NCI-H1048 (cell line): ENCODE data around the gene ACSF3.

Experiments used
- DNase-seq: peaks from one replicate; lab custom pipeline; 2025; lab: John Stamatoyannopoulos, UW

Gene ACSF3

DNA sequence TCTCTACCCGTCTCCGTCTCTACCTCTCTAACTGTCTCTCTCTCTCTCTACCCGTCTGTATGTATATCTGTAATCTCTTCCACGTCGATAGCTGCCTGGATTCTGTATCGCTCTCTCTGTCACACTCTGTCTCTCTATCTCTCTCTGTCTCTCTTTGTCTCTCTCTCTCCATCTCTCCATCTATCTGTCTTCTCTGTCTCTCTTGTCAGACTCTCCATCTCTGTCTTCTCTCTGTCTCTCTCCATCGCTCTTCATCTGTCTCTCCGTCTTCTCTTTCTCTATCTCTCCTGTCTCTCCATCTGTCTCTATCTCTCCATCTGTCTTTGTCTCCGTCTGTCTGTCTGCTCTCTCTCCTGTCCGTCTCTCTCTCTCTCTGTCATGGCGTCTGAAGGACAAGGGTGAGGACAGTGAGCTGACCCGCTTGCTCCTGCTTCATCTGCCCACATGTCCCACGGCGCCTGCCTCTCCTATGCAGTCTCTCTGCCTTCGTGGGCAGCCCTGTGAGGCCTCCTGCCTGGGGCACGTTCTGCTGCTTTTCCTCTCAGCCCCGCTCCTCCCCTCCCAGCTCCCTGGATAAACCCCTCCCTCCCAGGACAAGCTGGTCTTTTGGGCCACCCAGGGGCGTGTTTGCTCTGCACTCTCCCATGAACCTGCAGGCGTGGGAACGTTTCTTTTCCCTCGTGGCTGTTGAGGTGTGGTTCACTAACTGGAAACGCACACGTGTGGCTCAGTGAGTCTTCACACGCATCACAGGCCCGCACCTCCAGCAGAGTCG lies 18.9 kb downstream of the ACSF3 start:
- DNase-seq: no peak

DNA sequence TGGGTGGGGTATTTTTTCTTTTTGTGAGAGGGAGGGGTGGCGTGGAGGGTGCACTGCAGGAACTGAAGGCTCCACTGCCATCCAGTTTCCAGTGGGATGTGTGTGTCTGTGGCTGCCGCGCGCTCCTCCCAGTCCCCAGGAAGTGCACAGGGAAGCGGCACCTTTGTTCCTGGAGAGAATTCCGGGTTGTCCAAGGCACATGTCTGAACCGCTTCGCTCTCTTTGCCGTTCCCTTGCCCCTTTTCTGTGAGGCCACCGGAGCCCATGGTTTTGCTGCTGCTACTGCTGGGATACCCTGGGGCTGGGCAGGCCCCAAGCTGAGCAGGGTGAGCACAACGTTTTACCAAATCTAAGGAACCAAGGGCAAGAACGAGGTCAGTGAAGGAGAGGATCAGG lies 19.5 kb downstream of the ACSF3 start:
- no peak for DNase-seq

DNA sequence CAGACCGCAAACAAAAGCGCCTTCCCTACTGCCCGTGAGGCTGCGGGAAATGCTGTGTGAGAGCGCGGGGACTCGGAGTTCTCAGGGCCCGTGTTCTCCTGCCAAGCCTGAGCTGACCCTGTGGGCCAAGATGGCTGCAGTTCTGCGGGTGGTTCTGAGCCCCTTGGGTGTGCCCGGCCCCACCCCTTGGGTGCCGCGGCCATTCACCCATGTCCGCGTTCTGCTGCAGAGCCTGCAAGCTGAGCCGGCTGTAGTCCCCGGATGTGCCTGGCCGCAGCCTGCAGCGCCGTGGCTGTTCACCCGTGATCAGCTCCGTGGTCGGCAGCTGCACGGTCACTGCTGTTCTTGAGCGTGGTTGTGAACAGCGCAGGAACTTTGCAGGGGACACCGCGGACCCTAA lies 20.0 kb downstream of the ACSF3 start:
- DNase-seq: no peak

DNA sequence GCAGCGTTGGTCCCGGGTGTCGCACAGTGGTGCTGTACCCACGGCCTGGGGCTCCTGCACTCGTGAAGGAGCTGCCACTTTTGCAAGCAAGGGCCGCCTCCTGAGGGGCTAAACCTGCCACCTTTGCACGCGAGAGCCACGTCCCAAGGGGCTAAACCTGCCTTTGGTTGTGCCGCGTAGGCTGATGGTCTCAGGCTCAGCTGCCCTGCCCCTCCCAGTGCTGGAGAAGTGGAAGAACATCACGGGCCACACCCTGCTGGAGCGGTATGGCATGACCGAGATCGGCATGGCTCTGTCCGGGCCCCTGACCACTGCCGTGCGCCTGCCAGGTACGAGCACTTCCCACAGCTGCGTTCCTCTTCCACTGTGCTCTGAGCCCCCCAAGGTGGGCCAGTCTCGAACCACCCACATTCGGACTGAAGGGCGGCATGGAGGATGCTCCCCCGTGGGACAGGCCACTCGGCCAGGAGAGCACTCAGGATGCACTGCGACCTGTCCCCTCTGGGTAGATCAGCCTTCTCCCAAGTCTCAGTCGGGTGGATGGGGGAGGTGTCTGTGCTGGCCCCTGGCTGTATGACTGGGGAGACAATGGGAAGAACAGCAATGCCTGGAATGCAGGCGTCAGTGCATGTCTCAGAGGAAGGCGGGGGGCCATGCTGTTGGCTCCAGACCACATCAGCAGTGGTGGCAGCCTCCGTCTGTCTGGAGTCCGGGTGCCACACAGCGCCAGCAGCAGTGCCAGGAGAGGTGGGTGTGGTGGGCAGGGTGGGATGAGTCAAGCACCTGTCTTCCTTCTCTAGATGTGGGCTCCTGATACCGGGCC lies 20.7 kb downstream of the ACSF3 start:
- DNase-seq: no peak

DNA sequence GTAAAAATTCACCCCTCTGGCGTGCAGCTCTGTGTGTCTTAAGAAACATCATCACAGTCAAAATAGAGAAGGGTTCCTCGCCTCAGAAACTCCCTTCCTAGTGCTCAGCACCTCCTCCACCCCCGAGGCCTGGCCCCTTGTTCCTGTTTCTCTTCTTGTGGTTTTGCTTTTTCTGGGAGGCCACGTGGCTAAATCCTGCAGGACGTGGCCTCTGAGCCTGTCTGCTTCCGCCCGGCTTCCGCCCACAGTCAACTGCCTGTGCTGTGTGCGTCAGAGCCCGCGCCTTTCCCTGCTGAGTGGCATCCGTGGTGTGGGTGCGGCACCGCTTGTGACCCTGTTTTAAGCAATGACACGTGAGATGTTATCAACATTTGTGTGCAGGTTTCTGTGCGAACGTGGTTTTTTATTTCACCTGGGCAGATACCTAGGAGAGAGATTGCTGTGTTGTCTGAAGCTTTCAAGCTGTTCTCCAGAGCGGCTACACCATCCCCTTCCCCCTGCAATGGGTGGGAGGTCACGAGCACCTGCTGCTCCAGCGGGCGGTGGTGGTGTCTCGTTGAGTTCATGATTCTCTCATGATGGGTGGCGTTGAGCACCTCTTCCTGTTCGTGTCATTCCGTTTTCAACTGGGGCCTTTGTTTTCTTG lies 21.7 kb downstream of the ACSF3 start:
- DNase-seq: no peak

DNA sequence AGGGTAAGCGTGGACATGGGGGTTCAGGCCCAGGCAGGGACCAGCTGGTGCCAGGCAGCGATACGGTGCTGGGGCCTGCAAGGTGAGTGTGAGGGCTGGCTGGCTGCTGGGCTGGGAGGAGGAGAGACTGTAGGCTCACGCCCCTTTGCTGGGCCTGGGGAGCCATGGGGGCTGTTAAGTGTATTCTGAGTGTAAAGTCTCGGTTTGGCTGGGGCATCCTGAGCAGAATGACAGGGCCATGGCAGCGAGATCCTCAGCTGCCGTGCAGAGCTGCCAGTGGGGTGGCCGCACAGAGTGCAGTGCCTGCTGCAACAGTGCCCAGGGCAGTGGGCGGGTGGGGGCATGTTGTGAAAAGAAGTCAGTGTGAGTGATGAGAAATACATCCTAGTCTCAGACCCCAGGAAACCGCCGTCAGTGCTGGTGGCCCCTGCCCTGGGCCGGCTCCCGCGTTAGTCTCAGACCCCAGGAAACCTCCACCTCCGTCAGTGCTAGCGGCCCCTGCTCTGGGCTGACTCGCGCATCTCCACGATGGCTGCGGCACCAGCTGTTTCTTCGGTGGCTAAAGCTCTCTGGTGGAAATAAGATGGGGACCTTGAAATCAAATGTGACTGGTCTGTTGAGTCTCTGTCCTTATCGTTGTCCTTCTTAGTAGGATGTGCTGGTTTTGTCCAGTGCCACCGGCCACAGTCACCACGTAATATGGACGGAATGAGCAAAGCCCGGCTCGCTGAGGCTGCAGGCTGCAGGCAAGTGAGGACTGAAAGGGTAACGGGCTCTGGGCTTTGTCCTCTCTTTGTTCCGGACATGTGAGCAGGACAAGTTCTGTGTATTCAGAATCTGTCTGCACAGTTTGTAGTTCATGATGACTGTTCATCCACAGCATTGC lies 22.9 kb downstream of the ACSF3 start:
- no peak for DNase-seq

DNA sequence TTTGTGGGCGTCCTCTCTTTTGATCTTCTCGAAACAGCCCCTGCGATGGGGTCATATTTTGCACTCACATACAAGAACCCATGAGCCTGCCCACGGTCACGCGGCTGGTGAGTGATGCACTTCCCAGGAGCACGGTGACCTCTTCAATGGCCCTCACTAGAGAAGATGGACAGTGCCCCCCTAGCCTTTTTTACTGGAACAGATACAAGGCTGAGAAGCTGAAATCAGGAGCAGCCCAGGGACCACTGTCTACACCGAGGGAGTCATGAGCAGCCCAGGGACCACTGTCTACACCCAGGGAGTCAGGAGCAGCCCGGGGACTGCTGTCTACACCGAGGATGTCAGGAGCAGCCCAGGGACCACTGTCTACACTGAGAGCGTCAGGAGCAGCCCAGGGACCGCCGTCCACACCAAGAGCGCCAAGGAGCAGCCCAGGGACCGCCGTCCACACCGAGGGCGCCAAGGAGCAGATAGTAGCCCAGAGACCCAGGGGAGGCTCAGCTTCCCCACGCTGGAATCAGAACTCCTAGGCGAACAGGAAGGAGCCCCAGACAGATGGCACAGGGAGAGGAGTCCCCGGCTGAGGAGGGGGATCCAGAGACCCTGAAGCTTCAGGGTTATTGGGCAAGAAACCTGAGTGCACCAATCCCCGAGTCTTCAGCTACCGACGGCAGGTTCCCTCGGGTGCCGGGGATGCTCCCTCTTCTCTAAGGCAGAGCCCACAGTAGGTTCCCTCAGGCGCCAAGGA lies 23.7 kb downstream of the ACSF3 start:
- DNase-seq: no peak

DNA sequence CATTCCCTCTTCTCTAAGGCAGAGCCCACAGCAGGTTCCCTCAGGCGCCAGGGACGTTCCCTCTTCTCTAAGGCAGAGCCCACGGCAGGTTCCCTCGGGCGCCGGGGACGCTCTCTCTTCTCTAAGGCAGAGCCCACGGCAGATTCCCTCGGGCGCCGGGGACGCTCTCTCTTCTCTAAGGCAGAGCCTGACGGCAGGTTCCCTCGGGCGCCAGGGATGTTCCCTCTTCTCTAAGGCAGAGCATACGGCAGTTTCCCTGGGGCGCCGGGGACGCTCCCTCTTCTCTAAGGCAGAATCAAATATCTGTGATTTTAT lies 24.3 kb downstream of the ACSF3 start:
- no peak for DNase-seq

DNA sequence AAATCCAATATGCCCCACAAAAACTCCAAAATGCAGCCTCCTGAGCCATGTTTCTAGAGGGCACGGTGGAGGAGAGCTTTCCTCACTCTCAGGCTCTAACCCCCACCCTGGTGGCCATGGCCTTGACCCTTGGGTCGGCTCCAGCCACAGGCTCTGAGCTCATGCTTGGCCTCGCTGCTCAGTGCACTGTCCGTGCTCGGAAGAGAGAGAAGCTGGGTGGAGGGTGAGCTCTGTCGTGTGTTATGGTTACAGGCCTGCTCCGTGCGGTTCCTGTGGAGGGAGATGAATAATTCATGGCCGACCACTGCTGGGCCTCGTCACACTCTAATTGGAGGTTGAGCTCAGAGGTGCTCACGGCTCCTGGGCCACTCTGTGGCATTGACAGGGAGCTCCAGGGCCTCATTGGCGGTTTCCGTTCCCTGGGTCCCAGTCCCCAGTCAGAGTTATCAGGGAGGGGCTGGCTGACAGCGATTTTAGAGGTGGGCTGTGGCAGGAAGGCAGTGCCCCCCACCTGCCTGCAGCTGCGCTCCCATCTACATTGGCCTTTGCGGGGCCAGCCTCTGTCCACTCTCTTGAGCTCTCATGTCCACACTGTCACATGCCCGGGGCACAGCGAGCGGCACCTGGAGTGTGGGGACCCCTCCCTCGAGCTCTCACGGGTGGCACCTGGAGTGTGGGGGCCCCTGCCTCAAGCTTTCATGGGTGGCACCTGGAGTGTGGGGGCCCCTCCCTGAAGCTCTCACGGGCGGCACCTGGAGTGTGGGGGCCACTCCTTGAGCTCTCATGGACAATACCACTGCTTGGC lies 24.9 kb downstream of the ACSF3 start:
- no peak for DNase-seq

DNA sequence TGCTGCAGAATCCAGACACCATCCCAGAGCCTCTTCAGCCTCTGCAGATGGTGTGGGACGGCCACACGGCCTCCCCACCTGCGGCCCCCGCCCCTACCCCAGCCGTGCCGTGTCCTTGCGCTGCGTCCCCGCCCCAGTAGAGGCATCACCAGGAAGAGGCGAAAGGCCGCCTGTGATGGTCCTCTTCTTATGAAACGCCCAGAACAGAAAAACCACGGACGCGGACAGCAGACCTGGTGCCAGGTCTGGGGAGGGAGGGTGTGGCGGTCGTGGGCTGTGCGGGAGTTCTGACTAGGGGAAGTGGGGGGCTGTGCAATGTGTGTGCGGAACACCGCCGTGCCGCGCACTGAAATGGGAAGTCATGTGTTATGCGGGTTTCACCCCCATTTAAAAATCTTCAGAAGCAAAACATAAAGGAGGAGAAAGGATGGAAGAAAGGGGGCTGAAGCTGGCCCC lies 25.5 kb downstream of the ACSF3 start:
- DNase-seq: no peak

DNA sequence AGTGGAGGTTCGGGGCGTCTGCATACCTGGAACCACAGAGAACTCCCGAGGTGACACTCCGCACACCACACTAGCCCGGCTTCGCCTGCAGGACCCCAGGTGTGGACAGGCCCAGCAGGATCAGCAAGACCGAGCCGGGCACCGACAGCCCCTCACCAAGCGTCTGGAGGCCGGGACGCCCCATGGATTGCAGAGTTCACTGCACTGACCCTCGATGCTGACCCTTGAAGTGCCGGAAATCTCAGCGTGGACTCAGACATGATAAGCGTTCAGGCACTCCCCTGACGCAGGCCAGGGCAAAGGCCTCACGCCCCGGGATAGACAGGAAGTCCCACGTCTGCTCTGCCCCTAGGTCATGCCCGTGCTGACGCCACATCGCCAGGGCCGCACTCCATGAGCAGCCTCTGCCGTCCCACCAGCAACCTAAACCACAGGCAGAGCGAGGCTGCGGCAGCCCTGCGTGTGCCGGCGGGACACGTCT lies 26.0 kb downstream of the ACSF3 start:
- DNase-seq: no peak

DNA sequence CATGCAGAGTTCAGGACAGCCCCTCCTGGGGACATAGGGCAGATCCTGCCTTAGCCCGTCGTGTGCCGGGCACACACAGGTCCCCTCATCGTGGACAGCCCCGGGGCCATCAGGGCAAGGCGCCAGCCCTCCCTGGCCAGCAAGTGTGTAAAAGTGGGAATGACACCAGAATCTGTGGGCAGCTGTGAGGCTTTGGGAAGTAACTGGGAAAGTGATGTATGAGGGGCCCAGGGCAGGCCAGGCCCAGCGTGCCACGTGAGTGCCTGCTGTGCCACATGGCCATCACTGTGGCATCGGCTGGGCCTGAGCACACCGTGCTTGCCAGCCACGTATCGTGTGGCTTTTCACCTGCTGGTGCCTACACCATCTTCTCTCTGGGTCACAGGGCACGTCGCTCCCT lies 26.6 kb downstream of the ACSF3 start:
- DNase-seq: no peak

DNA sequence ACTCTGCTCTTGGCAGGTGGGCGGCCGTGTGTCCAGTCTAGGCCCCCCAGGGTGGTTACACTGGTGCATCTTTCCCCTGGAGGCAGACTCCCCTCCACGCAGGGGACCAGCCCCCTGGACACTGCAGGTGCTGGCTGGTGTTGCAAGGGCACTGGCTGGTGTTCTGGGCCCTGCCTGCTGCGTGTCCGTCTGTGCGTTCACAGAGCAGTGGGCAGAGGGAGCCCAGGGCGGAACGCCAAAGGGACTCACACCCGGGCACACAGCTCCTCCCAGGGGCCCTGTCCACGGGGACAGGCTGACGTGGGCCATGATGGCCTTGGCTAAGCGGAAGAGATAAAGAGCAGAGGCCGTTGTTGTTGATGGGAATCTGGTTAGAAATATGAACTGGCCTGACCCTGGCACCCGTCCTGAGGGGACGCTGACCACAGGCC lies 27.3 kb downstream of the ACSF3 start:
- no peak for DNase-seq

DNA sequence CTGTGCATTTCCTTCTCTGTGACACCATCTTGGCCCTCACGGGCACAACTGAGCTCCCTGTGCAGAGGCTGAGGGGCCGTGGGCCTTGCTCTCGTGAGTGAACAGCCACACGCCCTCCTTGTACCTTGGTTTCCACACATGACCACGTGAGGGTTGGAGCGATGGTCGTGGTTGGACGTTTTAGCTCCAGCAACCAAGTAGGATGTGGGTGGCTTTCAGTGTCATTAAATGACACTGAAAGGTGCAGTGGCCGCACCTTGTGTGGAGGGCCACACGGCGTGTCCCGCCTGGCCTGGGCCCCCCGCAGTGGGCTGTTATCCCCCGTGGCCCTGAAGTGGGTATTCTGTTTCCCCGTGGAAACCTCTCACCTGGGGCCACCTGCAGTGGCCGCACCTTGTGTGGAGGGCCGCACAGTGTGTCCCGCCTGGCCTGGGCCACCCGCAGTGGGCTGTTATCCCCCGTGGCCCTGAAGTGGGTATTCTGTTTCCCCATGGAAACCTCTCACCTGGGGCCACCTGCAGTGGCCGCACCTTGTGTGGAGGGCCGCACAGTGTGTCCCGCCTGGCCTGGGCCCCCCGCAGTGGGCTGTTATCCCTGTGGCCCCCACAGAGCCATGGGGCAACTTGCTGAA lies 28.2 kb downstream of the ACSF3 start:
- no peak for DNase-seq

DNA sequence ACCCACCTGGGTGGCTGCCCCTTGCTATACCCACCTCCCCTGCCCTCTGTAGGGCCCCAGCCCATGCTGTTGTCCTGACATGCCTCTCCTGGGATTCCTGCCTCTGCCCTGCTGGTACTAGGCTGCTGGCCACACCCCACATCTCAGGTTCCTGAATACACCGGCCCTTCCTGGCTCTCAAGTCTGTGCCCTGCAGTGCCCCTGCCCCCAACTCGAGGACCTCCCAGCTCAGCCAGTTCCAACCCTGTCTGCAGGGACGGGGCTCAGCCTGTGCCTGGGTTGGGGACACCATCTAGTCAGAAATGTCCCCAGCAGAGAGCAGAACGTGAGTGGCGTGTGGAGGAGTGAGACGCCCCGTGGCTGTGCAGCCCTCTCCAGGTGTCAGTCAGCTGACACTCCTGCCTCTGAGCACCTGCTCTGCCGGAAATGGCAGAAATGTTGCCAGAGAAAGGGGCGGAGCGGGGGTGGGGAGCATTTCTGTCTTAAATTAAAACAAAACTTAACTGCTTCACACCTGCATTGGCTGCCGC lies 28.7 kb downstream of the ACSF3 start:
- DNase-seq: no peak

DNA sequence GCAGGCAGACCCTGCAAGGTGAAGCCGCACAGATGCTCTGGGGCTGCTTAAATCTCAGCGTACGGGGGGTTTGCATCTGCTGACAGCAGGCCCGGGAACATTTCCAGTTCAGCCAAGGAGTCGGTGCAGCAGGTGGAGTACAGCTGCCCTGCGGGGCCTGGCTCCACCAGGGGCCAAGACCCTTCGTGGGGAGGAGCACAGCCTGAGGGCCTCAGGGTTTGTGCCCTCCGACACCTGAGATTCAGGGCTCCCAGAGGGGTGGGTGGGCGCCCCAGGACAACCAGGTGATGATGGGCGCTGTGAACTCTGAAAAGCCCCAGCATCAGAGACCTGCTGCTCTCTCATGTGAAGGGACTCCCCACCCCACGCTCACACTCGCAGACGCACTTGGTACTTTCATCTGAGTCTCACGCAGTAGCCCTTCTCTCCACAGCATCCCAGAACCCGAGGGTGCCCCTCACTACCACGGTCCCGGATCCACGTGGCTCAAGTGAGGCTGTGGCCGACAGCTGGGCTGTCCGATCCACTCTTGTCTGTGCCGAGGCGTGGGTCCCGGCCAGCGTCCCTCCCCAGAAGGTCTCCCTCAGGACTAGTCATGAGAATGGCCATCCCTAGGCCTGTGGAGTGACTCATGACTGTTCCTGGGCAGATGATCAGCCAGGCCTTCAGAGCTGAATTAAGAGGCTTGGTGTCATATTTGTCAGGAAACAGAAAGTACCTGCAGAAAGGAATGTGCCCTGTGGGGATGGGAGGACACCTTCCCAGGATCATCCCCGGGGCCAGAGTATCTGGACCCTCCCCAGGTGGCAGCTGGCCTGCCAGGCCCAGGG lies 29.6 kb downstream of the ACSF3 start:
- no peak for DNase-seq

DNA sequence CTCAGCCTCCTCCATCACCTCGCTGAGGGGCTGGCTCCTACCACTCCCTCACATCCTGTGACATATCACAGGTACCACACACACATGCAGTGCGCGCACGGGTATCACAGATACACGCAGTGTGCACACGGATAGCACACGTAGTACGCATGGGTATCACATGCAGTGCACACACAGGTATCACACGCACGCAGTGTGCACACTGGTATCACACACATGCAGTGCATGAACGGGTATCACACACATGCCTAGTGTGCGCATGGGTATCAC lies 30.1 kb downstream of the ACSF3 start:
- no peak for DNase-seq

DNA sequence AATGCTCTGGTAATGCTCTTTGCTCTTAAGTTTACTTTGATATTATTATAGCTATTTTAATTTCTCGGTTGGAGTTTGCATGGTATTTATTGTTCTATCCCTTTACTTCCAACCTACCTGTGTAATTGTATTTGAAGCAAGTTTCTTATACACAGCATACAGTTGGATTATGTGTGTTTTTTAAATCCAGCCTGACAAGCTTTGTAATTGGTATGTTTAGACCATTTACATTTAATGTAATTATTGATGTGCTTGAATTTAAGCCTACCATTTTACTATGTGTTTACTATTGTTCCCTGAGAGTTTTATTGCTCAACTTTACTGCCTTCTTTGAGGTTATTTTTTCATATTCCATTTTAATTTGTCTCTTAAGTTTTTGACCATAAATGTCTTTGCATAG lies 35.7 kb downstream of the ACSF3 start:
- DNase-seq: no peak

DNA sequence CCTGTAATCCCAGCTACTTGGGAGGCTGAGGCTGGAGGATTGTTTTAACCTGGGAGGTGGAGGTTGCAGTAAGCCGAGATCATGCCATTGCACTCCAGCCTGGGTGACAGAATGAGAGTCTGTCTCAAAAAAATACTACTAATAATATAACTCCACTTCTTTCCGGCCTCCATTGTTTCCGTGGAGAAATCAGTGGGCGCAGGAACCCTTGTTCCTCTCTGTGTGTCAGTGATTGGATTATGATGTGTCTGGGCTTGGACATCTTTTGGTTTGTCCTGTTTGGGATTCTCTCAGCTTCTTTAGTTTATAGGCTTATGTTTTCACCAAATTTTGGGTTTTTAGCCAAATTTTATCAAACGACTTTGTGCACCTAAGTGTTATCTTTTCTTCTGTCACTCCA lies 36.8 kb downstream of the ACSF3 start:
- DNase-seq: no peak
